HEK293 (cell line): ENCODE data around the gene HOTAIR.

Experiments
- CTCF ChIA-PET: fragments of 350-600 bp; formaldehyde crosslinking; extraction: SDS; loops from one replicate; lab custom pipeline; 2021; ENCODE audit warnings: antibody characterized with exemption; lab: Yijun Ruan, JAX
- POLR2A ChIA-PET: fragments of 300-600 bp; formaldehyde crosslinking; extraction: SDS; loops from one replicate; lab custom pipeline; 2020; ENCODE audit warnings: antibody characterized with exemption, inconsistent platforms; lab: Yijun Ruan, JAX
- H3K27ac ChIP-seq: fragments of 200-500 bp; sonication (Bioruptor generic); 2 replicates; pipeline ENCODE4 v1.5.1; 2014; ENCODE audit warnings: low read depth, low read length, control low read depth, inconsistent platforms; ENCODE audit errors: extremely low read depth
- H3K36me3 ChIP-seq, 2 experiments: fragments of 200-500 bp in 1 of 2; sonication (Bioruptor generic) in 1 of 2; 1 replicate in 1 of 2; 2 replicates in 1 of 2; pipeline ENCODE4 v1.5.1; 2014 to 2017; ENCODE audit warnings: inconsistent platforms in 2 of 2, low read length in 2 of 2; ENCODE audit not compliant: control insufficient read depth in 2 of 2, insufficient read depth in 1 of 2
- H3K4me1 ChIP-seq: fragments of 200-500 bp; sonication (Bioruptor generic); 2 replicates; pipeline ENCODE4 v1.5.1; 2014; ENCODE audit warnings: mild to moderate bottlenecking, low read length, inconsistent platforms; ENCODE audit not compliant: control insufficient read depth, insufficient read depth
- H3K4me3 ChIP-seq: 2 replicates; pipeline ENCODE4 v1.5.1; 2011; ENCODE audit warnings: low read depth, mild to moderate bottlenecking, control low read depth, low read length, moderate library complexity
- H3K9me3 ChIP-seq: fragments of 200-500 bp; sonication (Bioruptor generic); 2 replicates; pipeline ENCODE4 v1.5.1; 2014; ENCODE audit warnings: low read depth, low read length, inconsistent platforms; ENCODE audit not compliant: control insufficient read depth, insufficient read depth
- GFI1B ChIP-seq: fragments of 450-650 bp; formaldehyde crosslinking; IDR thresholded peaks from 2 replicates; pipeline ENCODE4 v1.5.1; 2016; ENCODE audit warnings: missing biosample characterization, missing genetic modification characterization
- KLF17 ChIP-seq: fragments of 450-650 bp; formaldehyde crosslinking; IDR thresholded peaks from 2 replicates; pipeline ENCODE4 v1.5.1; 2016; ENCODE audit warnings: missing biosample characterization, missing genetic modification characterization
- OVOL3 ChIP-seq: fragments of 450-650 bp; formaldehyde crosslinking; IDR thresholded peaks from 2 replicates; pipeline ENCODE4 v1.5.1; 2016; ENCODE audit warnings: missing biosample characterization, missing genetic modification characterization
- PRDM4 ChIP-seq: fragments of 450-650 bp; formaldehyde crosslinking; IDR thresholded peaks from 2 replicates; pipeline ENCODE4 v1.5.1; 2017; ENCODE audit warnings: missing biosample characterization, missing genetic modification characterization
- SP7 ChIP-seq: fragments of 450-650 bp; formaldehyde crosslinking; IDR thresholded peaks from 2 replicates; pipeline ENCODE4 v1.5.1; 2016; ENCODE audit warnings: missing biosample characterization, missing genetic modification characterization
- ZNF121 ChIP-seq: fragments of 450-650 bp; formaldehyde crosslinking; IDR thresholded peaks from 2 replicates; pipeline ENCODE4 v1.5.1; 2016; ENCODE audit warnings: missing biosample characterization, missing genetic modification characterization
- ZNF140 ChIP-seq: fragments of 450-650 bp; formaldehyde crosslinking; IDR thresholded peaks from 2 replicates; pipeline ENCODE4 v1.5.1; 2016; ENCODE audit warnings: missing biosample characterization, missing genetic modification characterization
- ZNF362 ChIP-seq: fragments of 450-650 bp; formaldehyde crosslinking; IDR thresholded peaks from 2 replicates; pipeline ENCODE4 v1.5.1; 2016; ENCODE audit warnings: missing biosample characterization, missing genetic modification characterization
- ZNF391 ChIP-seq: fragments of 450-650 bp; formaldehyde crosslinking; IDR thresholded peaks from 2 replicates; pipeline ENCODE4 v1.5.1; 2016; ENCODE audit warnings: low read depth, missing biosample characterization, missing genetic modification characterization, borderline replicate concordance
- ZNF610 ChIP-seq: fragments of 450-650 bp; formaldehyde crosslinking; IDR thresholded peaks from 2 replicates; pipeline ENCODE4 v1.5.1; 2016; ENCODE audit warnings: missing biosample characterization, missing genetic modification characterization, borderline replicate concordance
- ZNF624 ChIP-seq: fragments of 450-650 bp; formaldehyde crosslinking; IDR thresholded peaks from 2 replicates; pipeline ENCODE4 v1.5.1; 2017; ENCODE audit warnings: missing biosample characterization, missing genetic modification characterization
- TF ChIP-seq, protein P1 (sequence below): fragments of 450-650 bp; formaldehyde crosslinking; IDR thresholded peaks from 2 replicates; pipeline ENCODE4 v1.5.1; 2017; ENCODE audit warnings: missing biosample characterization, missing genetic modification characterization
- TF ChIP-seq, protein P2 (sequence below): fragments of 450-650 bp; formaldehyde crosslinking; IDR thresholded peaks from 2 replicates; pipeline ENCODE4 v1.5.1; 2016; ENCODE audit warnings: missing biosample characterization, missing genetic modification characterization
- TF ChIP-seq, protein P3 (sequence below): fragments of 450-650 bp; formaldehyde crosslinking; IDR thresholded peaks from 2 replicates; pipeline ENCODE4 v1.5.1; 2016; ENCODE audit warnings: missing biosample characterization, missing genetic modification characterization

HOTAIR gene

DNA sequence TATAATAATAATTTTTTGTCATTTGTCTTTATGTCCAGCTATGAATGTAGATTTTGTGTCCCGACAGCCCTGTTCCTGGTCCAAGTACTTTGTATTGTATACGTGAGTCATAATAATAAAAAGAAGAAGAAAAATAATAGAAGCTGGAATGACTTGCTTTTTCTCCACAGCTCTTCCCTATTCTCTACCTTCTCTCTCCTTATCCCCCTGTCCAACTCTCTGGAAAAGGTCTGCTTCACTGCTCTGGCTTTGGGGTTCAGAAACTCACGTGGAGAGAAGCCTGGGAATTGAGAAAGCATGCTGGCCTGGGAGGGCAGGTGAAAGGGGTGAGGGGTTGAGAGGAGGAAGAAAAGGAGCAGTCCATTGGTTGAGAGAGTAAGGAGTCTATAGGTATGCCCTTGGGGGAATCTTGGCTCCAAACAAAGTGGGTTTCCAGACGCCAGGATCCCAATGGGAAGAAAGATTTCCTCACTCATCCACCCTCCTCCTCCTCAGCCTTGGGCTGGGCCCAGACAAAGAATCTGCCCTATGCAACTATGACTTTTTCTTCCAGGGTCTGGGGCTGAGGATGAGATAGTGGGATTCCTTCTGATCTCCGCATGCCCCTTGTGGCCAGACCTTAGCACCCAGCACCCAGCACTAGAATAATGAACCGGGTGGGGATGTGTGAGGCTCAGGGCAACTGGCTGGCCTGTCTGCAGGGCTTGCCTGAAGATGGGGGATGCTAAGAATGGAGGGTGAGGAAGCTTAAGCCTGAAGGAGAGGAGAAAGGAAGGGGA lies 38.1 kb upstream of the HOTAIR start (continued):
- TF ChIP-seq, protein P1, sequence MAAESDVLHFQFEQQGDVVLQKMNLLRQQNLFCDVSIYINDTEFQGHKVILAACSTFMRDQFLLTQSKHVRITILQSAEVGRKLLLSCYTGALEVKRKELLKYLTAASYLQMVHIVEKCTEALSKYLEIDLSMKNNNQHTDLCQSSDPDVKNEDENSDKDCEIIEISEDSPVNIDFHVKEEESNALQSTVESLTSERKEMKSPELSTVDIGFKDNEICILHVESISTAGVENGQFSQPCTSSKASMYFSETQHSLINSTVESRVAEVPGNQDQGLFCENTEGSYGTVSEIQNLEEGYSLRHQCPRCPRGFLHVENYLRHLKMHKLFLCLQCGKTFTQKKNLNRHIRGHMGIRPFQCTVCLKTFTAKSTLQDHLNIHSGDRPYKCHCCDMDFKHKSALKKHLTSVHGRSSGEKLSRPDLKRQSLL (tag by site-specific recombination) = no peak
- TF ChIP-seq SP7 (no peak), OVOL3 (no peak)
- TF ChIP-seq, protein P2, sequence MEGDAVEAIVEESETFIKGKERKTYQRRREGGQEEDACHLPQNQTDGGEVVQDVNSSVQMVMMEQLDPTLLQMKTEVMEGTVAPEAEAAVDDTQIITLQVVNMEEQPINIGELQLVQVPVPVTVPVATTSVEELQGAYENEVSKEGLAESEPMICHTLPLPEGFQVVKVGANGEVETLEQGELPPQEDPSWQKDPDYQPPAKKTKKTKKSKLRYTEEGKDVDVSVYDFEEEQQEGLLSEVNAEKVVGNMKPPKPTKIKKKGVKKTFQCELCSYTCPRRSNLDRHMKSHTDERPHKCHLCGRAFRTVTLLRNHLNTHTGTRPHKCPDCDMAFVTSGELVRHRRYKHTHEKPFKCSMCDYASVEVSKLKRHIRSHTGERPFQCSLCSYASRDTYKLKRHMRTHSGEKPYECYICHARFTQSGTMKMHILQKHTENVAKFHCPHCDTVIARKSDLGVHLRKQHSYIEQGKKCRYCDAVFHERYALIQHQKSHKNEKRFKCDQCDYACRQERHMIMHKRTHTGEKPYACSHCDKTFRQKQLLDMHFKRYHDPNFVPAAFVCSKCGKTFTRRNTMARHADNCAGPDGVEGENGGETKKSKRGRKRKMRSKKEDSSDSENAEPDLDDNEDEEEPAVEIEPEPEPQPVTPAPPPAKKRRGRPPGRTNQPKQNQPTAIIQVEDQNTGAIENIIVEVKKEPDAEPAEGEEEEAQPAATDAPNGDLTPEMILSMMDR (tag by site-specific recombination) = peak; percentile 53
- TF ChIP-seq, all 188 proteins: peak for 10

DNA sequence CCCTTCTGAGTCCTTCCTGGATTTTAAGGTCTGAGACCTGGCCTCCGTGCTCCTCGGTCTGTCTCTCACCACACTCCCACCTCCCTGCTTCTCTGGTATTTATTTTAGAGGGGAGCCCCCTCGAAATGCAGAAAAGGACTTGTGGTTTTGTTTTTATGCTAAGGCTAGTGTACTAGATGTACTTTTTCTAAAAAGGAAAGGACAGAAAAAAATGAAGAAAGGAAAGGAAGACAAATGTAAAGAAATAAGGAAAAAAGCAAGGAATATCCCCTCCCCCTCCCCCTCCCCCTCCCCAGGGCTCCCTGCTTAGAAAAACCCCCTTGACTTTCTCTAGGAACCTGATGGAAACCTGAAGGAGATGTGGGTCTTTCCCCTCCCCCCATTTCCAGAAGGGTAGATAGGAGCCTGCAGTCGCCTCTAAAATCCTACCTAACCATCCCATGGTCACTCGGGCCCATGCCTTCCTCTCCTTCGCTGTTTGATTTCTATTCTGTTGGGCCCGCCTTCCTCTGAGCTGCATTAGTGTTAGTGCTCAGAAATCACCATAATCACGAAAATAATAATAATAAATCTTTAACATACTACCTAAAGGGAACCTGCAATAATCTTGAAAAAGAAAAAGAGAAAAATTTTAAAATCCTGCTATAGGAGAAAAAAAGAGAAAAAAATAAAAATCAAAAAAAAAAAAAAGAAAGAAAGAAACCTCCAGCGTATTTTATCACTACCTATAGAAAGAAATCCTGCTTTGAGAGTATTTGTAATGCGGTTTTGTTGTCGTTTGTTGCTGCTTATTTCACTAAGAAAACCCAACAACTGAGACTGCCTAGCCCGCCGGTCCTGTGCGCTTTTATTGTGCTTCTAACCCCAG lies 37.1 kb upstream of the HOTAIR start:
- peaks cover 43% of the 10 kb centered on the region for H3K4me1 ChIP-seq
- no peak overlapping the region for H3K4me3 ChIP-seq

DNA sequence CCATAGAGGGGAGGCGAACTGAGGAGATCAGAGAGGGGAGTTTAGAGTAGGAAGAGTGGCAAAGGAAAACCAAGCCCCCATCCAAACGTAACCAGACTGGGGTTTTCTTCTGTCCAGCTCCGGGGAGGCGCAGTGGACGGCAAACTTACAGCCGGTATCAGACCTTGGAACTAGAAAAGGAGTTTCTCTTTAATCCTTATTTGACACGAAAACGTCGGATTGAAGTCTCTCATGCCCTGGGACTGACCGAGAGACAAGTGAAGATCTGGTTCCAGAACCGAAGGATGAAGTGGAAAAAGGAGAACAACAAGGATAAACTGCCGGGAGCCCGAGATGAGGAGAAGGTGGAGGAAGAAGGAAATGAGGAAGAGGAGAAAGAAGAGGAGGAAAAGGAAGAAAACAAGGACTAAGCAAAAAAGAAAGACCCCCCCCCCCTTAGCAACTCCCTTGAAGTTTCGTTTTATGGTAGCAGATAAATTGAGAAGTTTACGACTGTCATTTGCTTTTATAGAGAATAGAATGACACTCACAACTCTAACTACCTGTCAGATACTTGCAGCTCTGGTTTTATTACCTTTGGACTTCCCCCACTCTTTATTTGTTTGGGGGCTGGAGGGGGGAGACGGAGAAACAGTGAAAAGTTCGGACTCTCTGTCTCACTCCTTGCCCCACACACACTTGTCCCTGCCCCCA lies 36.4 kb upstream of the HOTAIR start:
- H3K9me3 ChIP-seq = no peaks in the 10 kb centered on the region
- CTCF ChIA-PET = no interaction called here
- POLR2A ChIA-PET = interaction anchor here (0.6 kb wide), 1 partner anchor 178 kb away, joined by 6 read pairs; the partner anchor contains the start of gene SMUG1
- H3K4me1 ChIP-seq = peaks cover 48% of the 10 kb centered on the region
- no peak overlapping the region for H3K4me3 ChIP-seq
- no peaks in the 10 kb centered on the region for H3K36me3 ChIP-seq
- peak overlapping the region; percentile 93 for H3K27ac ChIP-seq
- no peak for TF ChIP-seq ZNF121
- TF ChIP-seq PRDM4 (tag by site-specific recombination) = peak; percentile 91
- no peak for TF ChIP-seq GFI1B (tag by site-specific recombination)
- TF ChIP-seq ZNF391 (tag by site-specific recombination) = peak; percentile 72; the same call in 1 of the 2 replicates
- TF ChIP-seq, protein P2 (tag by site-specific recombination) = no peak
- no peak for TF ChIP-seq ZNF624 (tag by site-specific recombination)

More for the DNA sequence above, 37.1 kb upstream of the HOTAIR start:
- Histone ChIP-seq H3K9me3 (no peaks in the 10 kb centered on the region), H3K36me3 (no peaks in the 10 kb centered on the region), H3K27ac (peak overlapping the region; percentile 93)
- ChIA-PET CTCF (interaction anchor here (1.0 to 2.2 kb wide), 3 partner anchors 20 to 203 kb away, joined by 3 to 7 read pairs (median 6); no protein-coding TSS in a partner anchor), POLR2A (interaction anchor here (0.6 kb wide), 1 partner anchor 177 kb away, joined by 6 read pairs; the partner anchor contains the start of gene SMUG1)
- 0 out of 2 replicates have a peak, but pooled peaks have one; percentile 7 for TF ChIP-seq KLF17 (tag by site-specific recombination)
- no peak for TF ChIP-seq ZNF140 (tag by site-specific recombination)
- TF ChIP-seq ZNF362 (tag by site-specific recombination) = peak; percentile 75; the same call in 1 of the 2 replicates
- TF ChIP-seq, protein P3, sequence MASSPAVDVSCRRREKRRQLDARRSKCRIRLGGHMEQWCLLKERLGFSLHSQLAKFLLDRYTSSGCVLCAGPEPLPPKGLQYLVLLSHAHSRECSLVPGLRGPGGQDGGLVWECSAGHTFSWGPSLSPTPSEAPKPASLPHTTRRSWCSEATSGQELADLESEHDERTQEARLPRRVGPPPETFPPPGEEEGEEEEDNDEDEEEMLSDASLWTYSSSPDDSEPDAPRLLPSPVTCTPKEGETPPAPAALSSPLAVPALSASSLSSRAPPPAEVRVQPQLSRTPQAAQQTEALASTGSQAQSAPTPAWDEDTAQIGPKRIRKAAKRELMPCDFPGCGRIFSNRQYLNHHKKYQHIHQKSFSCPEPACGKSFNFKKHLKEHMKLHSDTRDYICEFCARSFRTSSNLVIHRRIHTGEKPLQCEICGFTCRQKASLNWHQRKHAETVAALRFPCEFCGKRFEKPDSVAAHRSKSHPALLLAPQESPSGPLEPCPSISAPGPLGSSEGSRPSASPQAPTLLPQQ (tag by site-specific recombination) = no peak
- no peak for TF ChIP-seq OVOL3
- TF ChIP-seq ZNF610 (tag by site-specific recombination) = no peak
